ENCODE measurements around the gene PPIH.

GRCh38 chr1:42703888-42704464 lies 45.8 kb downstream of the PPIH start:
- TF ChIP-seq, protein P1, sequence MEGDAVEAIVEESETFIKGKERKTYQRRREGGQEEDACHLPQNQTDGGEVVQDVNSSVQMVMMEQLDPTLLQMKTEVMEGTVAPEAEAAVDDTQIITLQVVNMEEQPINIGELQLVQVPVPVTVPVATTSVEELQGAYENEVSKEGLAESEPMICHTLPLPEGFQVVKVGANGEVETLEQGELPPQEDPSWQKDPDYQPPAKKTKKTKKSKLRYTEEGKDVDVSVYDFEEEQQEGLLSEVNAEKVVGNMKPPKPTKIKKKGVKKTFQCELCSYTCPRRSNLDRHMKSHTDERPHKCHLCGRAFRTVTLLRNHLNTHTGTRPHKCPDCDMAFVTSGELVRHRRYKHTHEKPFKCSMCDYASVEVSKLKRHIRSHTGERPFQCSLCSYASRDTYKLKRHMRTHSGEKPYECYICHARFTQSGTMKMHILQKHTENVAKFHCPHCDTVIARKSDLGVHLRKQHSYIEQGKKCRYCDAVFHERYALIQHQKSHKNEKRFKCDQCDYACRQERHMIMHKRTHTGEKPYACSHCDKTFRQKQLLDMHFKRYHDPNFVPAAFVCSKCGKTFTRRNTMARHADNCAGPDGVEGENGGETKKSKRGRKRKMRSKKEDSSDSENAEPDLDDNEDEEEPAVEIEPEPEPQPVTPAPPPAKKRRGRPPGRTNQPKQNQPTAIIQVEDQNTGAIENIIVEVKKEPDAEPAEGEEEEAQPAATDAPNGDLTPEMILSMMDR (IDR thresholded peaks at IDR 0.05), result no peak
- no peak for TF ChIP-seq POLR2AphosphoS5 (IDR thresholded peaks at IDR 0.05; ENCODE audit: insufficient read depth in 1 of 2, low read depth in 1 of 2)
- TF ChIP-seq POLR2A (IDR thresholded peaks at IDR 0.05), result no peak

Data from vagina (tissue), 2 donors.